ENCODE measurements around the gene DNAJB6. TPM values are rescaled to one million over a fixed set of nuclear protein-coding genes. Genes with fewer than 3 reads are reported as not detected.

Gene DNAJB6
- total RNA-seq, 1 experiment from 2014 or later = 82.5 TPM

GRCh38 chr7:157434701-157435100, 97.9 kb downstream of the DNAJB6 start (continued):
- TF ChIP-seq SIN3A (IDR thresholded peaks at IDR 0.05; ENCODE audit: low read depth) = no peak
- TF ChIP-seq YY1 (IDR thresholded peaks at IDR 0.05; ENCODE audit: extremely low read depth, insufficient replicate concordance, low read depth, low read length) = no peak
- no peak for TF ChIP-seq JUND (IDR thresholded peaks at IDR 0.05)
- TF ChIP-seq ZFX (IDR thresholded peaks at IDR 0.05) = no peak

GRCh38 chr7:157436076-157436475, 99.3 kb downstream of the DNAJB6 start:
- H4K20me1 ChIP-seq (ENCODE audit: insufficient read depth) = no peaks in the 10 kb centered on the region
- ATAC-seq = no peak
- TF ChIP-seq YY1 (IDR thresholded peaks at IDR 0.05; ENCODE audit: extremely low read depth, insufficient replicate concordance, low read depth, low read length) (no peak), RAD21 (IDR thresholded peaks at IDR 0.05; ENCODE audit: low read depth) (no peak), EZH2 (IDR thresholded peaks at IDR 0.05) (no peak), REST (IDR thresholded peaks at IDR 0.05; ENCODE audit: low read depth) (no peak), SP1 (IDR thresholded peaks at IDR 0.05; ENCODE audit: low read depth) (no peak), JUND (IDR thresholded peaks at IDR 0.05) (no peak), ATF3 (IDR thresholded peaks at IDR 0.05) (no peak), ZFX (IDR thresholded peaks at IDR 0.05) (no peak), SIN3A (IDR thresholded peaks at IDR 0.05; ENCODE audit: low read depth) (no peak), EGR1 (IDR thresholded peaks at IDR 0.05; ENCODE audit: low read depth) (no peak), EZH2phosphoT487 (IDR thresholded peaks at IDR 0.05; ENCODE audit: borderline replicate concordance) (no peak), POLR2A (IDR thresholded peaks at IDR 0.05; ENCODE audit: borderline replicate concordance, extremely low read depth, insufficient read depth, insufficient read length) (no peak), ELF1 (IDR thresholded peaks at IDR 0.05; ENCODE audit: borderline replicate concordance, low read depth) (no peak), SRF (IDR thresholded peaks at IDR 0.05; ENCODE audit: low read depth) (no peak), TCF7L2 (IDR thresholded peaks at IDR 0.05; ENCODE audit: borderline replicate concordance, extremely low read depth, insufficient read depth, insufficient read length) (no peak), POLR2AphosphoS5 (IDR thresholded peaks at IDR 0.05; ENCODE audit: low read depth, low read length) (no peak), CBX3 (IDR thresholded peaks at IDR 0.05; ENCODE audit: low read depth) (no peak)
- no TSS peak for BruUV-seq (replicated peaks)
- H3K27me3 ChIP-seq (ENCODE audit: insufficient read depth, low read length) = no peaks in the 10 kb centered on the region
- CTCF ChIA-PET = no interaction called here
- intact Hi-C loops (cut with micrococcal nuclease) = loop anchor here (10.0 kb wide), 1 partner anchor 249 kb away; no protein-coding TSS in a partner anchor
- no peak overlapping the region for H3K4me2 ChIP-seq (ENCODE audit: low read length)
- H2AFZ ChIP-seq (ENCODE audit: low read depth, low read length, poor library complexity, severe bottlenecking) = no peak overlapping the region
- no peak overlapping the region for H3K9ac ChIP-seq (ENCODE audit: low read length)
- H3K27ac ChIP-seq (ENCODE audit: low read depth, low read length) = no peak overlapping the region
- H3K4me3 ChIP-seq (replicated peaks in 1 of 2; ENCODE audit: low read depth in 1 of 2, low read length in 2 of 2) = no peak overlapping the region
- no peaks in the 10 kb centered on the region for H3K36me3 ChIP-seq (ENCODE audit: control insufficient read depth in 1 of 2, insufficient read depth in 2 of 2, low read length in 2 of 2)
- H3K9me2 ChIP-seq (ENCODE audit: insufficient read depth) = no peaks in the 10 kb centered on the region
- no peaks in the 10 kb centered on the region for H3K9me3 ChIP-seq (ENCODE audit: control insufficient read depth in 1 of 2, insufficient read depth in 1 of 2, low read depth in 1 of 2, low read length in 2 of 2)
- DNase-seq (ENCODE audit: low read depth, low spot score) = no peak
- H3K4me1 ChIP-seq (ENCODE audit: control insufficient read depth in 1 of 2, insufficient read depth in 2 of 2, low read length in 2 of 2) = peaks cover 6 to 11% of the 10 kb centered on the region in 2 experiments; a peak in 3 of 4 replicates
- no peaks in the 10 kb centered on the region for H3K79me2 ChIP-seq (ENCODE audit: insufficient read depth, low read length)
- RAD21 ChIA-PET (ENCODE audit: low non-redundant PET in 1 of 2, low total read pairs in 2 of 2, uncharacterized antibody in 2 of 2, unreplicated experiment in 2 of 2) = no interaction called here
- POLR2A ChIA-PET = no interaction called here
